Measurements from ENCODE around the gene ZBTB14. TPM values are rescaled to one million over a fixed set of nuclear protein-coding genes. Genes with fewer than 3 reads are reported as not detected.

ZBTB14 gene
- total RNA-seq, 1 experiment from 2014 or later, result 8.2 TPM

GRCh38 chr18:5302606-5303005, 7.1 kb upstream of the ZBTB14 start:
- intact Hi-C loops (cut with micrococcal nuclease), result no loop called here
- ChIA-PET RAD21 (ENCODE audit: low non-redundant PET in 1 of 2, low total read pairs in 2 of 2, uncharacterized antibody in 2 of 2, unreplicated experiment in 2 of 2) (no interaction called here), CTCF (no interaction called here), POLR2A (no interaction called here)
- Histone ChIP-seq H3K9ac (ENCODE audit: low read length) (no peak overlapping the region), H3K79me2 (ENCODE audit: insufficient read depth, low read length) (no peaks in the 10 kb centered on the region), H2AFZ (ENCODE audit: low read depth, low read length, poor library complexity, severe bottlenecking) (no peak overlapping the region), H3K9me2 (ENCODE audit: insufficient read depth) (no peaks in the 10 kb centered on the region), H3K4me3 (replicated peaks in 1 of 2; ENCODE audit: low read depth in 1 of 2, low read length in 2 of 2) (no peak overlapping the region), H3K4me1 (ENCODE audit: control insufficient read depth in 1 of 2, insufficient read depth in 2 of 2, low read length in 2 of 2) (no peaks in the 10 kb centered on the region), H3K27ac (ENCODE audit: low read depth, low read length) (no peak overlapping the region), H3K27me3 (ENCODE audit: insufficient read depth, low read length) (peaks cover 5% of the 10 kb centered on the region; the same call in 1 of the 2 replicates), H3K9me3 (ENCODE audit: control insufficient read depth in 1 of 2, insufficient read depth in 1 of 2, low read depth in 1 of 2, low read length in 2 of 2) (no peaks in the 10 kb centered on the region), H3K36me3 (ENCODE audit: control insufficient read depth in 1 of 2, insufficient read depth in 2 of 2, low read length in 2 of 2) (no peaks in the 10 kb centered on the region), H4K20me1 (ENCODE audit: insufficient read depth) (no peaks in the 10 kb centered on the region), H3K4me2 (ENCODE audit: low read length) (no peak overlapping the region)
- no TSS peak for BruUV-seq (replicated peaks)
- no peak for DNase-seq (ENCODE audit: low read depth, low spot score)
- TF ChIP-seq REST (IDR thresholded peaks at IDR 0.05; ENCODE audit: low read depth) (no peak), ATF3 (IDR thresholded peaks at IDR 0.05) (no peak), CEBPB (IDR thresholded peaks at IDR 0.05; ENCODE audit: low read depth) (no peak), SIN3A (IDR thresholded peaks at IDR 0.05; ENCODE audit: low read depth) (no peak), ZNF274 (IDR thresholded peaks at IDR 0.05; ENCODE audit: low read depth, low read length) (no peak), RAD21 (IDR thresholded peaks at IDR 0.05; ENCODE audit: low read depth) (no peak), MAX (IDR thresholded peaks at IDR 0.05) (no peak), EZH2phosphoT487 (IDR thresholded peaks at IDR 0.05; ENCODE audit: borderline replicate concordance) (no peak)
- ATAC-seq, result no peak
